Stimulated activated CD4-positive, alpha-beta T cell treated with anti-CD3 and anti-CD28 coated beads, TNF-alpha, amount 100 ng/mL, for 24 hours (primary cell): ENCODE results near the gene PACSIN1.

Experiments used
- DNase-seq, 3 experiments: peaks; one replicate each; pipeline ENCODE4 v3.0.0-alpha.2; 2020; ENCODE audit warnings: low read depth in 3 of 3

PACSIN1 gene

GRCh38 chr6:34562350-34562749 lies 96.5 kb downstream of the PACSIN1 start:
- DNase-seq = no peak

- no peak for DNase-seq
Observed at GRCh38 chr6:34562861-34563512, 97.1 kb downstream of the PACSIN1 start.

GRCh38 chr6:34563513-34563870 lies 97.6 kb downstream of the PACSIN1 start:
- DNase-seq = no peak

- no peak for DNase-seq
Observed at GRCh38 chr6:34564181-34564580, 98.3 kb downstream of the PACSIN1 start.

GRCh38 chr6:34565722-34566137 lies 99.9 kb downstream of the PACSIN1 start:
- no peak for DNase-seq

GRCh38 chr6:34566830-34567546 lies 101.1 kb downstream of the PACSIN1 start:
- DNase-seq = no peak

GRCh38 chr6:34568341-34569201 lies 102.7 kb downstream of the PACSIN1 start:
- DNase-seq = no peak

GRCh38 chr6:34569361-34569973 lies 103.6 kb downstream of the PACSIN1 start:
- DNase-seq = no peak

- DNase-seq = no peak
Observed at GRCh38 chr6:34570066-34570833, 104.4 kb downstream of the PACSIN1 start.

- DNase-seq = no peak
Observed at GRCh38 chr6:34571388-34571787, 105.5 kb downstream of the PACSIN1 start.

- DNase-seq = no peak
Observed at GRCh38 chr6:34572021-34572420, 106.1 kb downstream of the PACSIN1 start.

- no peak for DNase-seq
Observed at GRCh38 chr6:34572585-34572984, 106.7 kb downstream of the PACSIN1 start.

- DNase-seq = no peak
Observed at GRCh38 chr6:34573567-34574183, 107.8 kb downstream of the PACSIN1 start.

- no peak for DNase-seq
Observed at GRCh38 chr6:34574647-34575293, 108.9 kb downstream of the PACSIN1 start.

- no peak for DNase-seq
Observed at GRCh38 chr6:34575326-34575725, 109.5 kb downstream of the PACSIN1 start.

- no peak for DNase-seq
Observed at GRCh38 chr6:34576286-34576955, 110.5 kb downstream of the PACSIN1 start.

GRCh38 chr6:34578445-34579262 lies 112.8 kb downstream of the PACSIN1 start:
- no peak for DNase-seq

- DNase-seq = no peak
Observed at GRCh38 chr6:34580707-34581560, 115.1 kb downstream of the PACSIN1 start.
